ENCODE measurements around the gene SOX11.
"Not testable (repeated sequence)": the region's sequence is repeated elsewhere in the genome, so short reads cannot be mapped to it uniquely, and the experiment has no call there.

The SOX11 gene

DNA sequence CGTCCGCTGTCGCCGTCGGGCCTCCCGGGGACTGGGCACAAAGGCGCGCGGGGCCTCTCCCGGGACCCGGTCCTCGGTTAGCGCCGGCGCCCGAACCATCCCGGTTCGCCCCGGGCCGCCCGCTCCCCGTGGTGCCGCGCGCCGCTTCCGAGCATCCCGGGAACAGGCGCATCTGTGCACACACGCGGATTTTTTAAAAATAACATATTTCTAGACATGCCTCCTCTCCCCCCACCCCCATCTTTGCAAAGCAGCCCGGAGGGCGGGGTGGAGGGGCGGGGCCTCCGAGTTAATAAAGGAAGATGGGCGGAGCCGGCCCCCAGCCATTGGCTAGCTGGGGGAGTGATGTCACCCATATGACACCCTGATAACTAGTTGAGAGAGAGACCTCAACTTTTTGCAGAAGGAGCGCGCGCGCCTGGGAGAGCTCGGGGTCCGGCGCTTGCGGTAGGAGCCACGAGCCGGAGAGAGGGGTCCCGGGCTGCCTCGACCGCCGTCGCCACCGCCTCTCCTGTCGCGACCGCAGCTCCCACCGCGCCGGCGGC lies at the start of gene SOX11:
Gene SOX11 (plus strand): TSS at position 400 of the 545 bp plus-strand sequence. CDS start 338 bp downstream, outside the sequence.
- Histone ChIP-seq H3K36me3 (ENCODE audit: control insufficient read depth, insufficient read depth, low read length) (no peaks in the 10 kb centered on the region), H3K4me1 (ENCODE audit: control insufficient read depth, insufficient read depth, low read length) (no peaks in the 10 kb centered on the region), H3K27me3 (ENCODE audit: control insufficient read depth, insufficient read depth, low read length) (no peaks in the 10 kb centered on the region), H3K27ac (ENCODE audit: low read length) (no peak within 1 kb of the TSS), H3K9me3 (ENCODE audit: control insufficient read depth, insufficient read depth, low read length) (no peaks in the 10 kb centered on the region), H3K4me3 (ENCODE audit: low read length) (peak within 1 kb of the TSS; percentile 78)
- DNase-seq (ENCODE audit: low read depth, low spot score) = no peak
- WGBS (ENCODE audit: insufficient coverage, insufficient read length) = no CpG with 5 or more reads among the region's 60 CpGs

DNA sequence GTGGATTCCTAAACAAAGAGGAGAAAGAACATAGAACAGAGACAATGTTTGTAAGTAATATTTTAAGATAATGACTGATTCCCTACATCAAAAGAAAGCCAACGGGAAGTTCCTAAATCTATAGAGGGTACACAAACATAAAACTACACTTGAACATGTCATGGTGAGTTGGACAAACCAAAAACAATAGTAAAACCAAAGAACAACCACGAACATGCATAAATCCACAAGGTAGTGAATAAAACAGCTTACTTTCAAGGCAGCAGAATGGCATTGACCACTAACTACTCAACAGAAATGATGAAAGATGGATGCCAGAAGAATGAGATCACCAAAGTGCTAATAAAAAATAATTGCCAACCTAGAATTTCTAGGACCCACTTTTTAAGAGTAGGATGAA lies 39.5 kb upstream of the SOX11 start:
- not testable (repeated sequence) for H3K27ac ChIP-seq (ENCODE audit: low read length); H3K36me3 ChIP-seq (ENCODE audit: control insufficient read depth, insufficient read depth, low read length); H3K4me3 ChIP-seq (ENCODE audit: low read length); DNase-seq (ENCODE audit: low read depth, low spot score); H3K4me1 ChIP-seq (ENCODE audit: control insufficient read depth, insufficient read depth, low read length); H3K9me3 ChIP-seq (ENCODE audit: control insufficient read depth, insufficient read depth, low read length); H3K27me3 ChIP-seq (ENCODE audit: control insufficient read depth, insufficient read depth, low read length)
- WGBS (ENCODE audit: insufficient coverage, insufficient read length) = no CpG with 5 or more reads among the region's 2 CpGs

DNA sequence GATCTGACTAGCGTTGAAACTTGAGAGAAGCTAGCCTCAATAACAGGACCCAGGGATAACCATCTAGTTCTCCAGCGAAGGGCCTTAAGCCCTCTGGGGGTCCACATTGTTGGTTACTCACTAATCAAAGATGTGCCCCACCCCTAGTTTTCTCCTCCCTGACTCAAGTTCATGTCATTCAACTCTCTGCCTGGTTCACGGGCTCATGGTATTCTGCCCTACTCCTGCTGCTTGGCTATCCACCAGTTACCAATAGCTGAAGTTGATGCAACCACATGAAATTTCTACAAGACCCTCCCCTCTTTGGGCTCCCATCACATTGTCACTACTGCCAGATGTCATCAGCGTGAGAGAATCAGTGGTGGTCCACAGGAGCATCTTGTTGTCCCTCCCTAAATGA lies 38.4 kb upstream of the SOX11 start:
- not testable (repeated sequence) for H3K9me3 ChIP-seq (ENCODE audit: control insufficient read depth, insufficient read depth, low read length); DNase-seq (ENCODE audit: low read depth, low spot score); H3K27me3 ChIP-seq (ENCODE audit: control insufficient read depth, insufficient read depth, low read length); H3K4me1 ChIP-seq (ENCODE audit: control insufficient read depth, insufficient read depth, low read length); H3K4me3 ChIP-seq (ENCODE audit: low read length); H3K27ac ChIP-seq (ENCODE audit: low read length); H3K36me3 ChIP-seq (ENCODE audit: control insufficient read depth, insufficient read depth, low read length)
- WGBS (ENCODE audit: insufficient coverage, insufficient read length) = no CpG with 5 or more reads among the region's 4 CpGs

GRCh38 chr2:5657231-5657630 lies 35.0 kb upstream of the SOX11 start:
- Histone ChIP-seq H3K4me3 (ENCODE audit: low read length) (no peak overlapping the region), H3K36me3 (ENCODE audit: control insufficient read depth, insufficient read depth, low read length) (no peaks in the 10 kb centered on the region), H3K27me3 (ENCODE audit: control insufficient read depth, insufficient read depth, low read length) (no peaks in the 10 kb centered on the region), H3K27ac (ENCODE audit: low read length) (no peak overlapping the region), H3K4me1 (ENCODE audit: control insufficient read depth, insufficient read depth, low read length) (no peaks in the 10 kb centered on the region), H3K9me3 (ENCODE audit: control insufficient read depth, insufficient read depth, low read length) (no peaks in the 10 kb centered on the region)
- no peak for DNase-seq (ENCODE audit: low read depth, low spot score)
- no CpG with 5 or more reads among the region's 4 CpGs for WGBS (ENCODE audit: insufficient coverage, insufficient read length)

GRCh38 chr2:5660591-5660990 lies 31.6 kb upstream of the SOX11 start:
- no peaks in the 10 kb centered on the region for H3K9me3 ChIP-seq (ENCODE audit: control insufficient read depth, insufficient read depth, low read length)
- no peak for DNase-seq (ENCODE audit: low read depth, low spot score)
- no peak overlapping the region for H3K27ac ChIP-seq (ENCODE audit: low read length)
- no peaks in the 10 kb centered on the region for H3K36me3 ChIP-seq (ENCODE audit: control insufficient read depth, insufficient read depth, low read length)
- H3K27me3 ChIP-seq (ENCODE audit: control insufficient read depth, insufficient read depth, low read length) = no peaks in the 10 kb centered on the region
- H3K4me3 ChIP-seq (ENCODE audit: low read length) = no peak overlapping the region
- no CpG with 5 or more reads among the region's 3 CpGs for WGBS (ENCODE audit: insufficient coverage, insufficient read length)
- no peaks in the 10 kb centered on the region for H3K4me1 ChIP-seq (ENCODE audit: control insufficient read depth, insufficient read depth, low read length)

DNA sequence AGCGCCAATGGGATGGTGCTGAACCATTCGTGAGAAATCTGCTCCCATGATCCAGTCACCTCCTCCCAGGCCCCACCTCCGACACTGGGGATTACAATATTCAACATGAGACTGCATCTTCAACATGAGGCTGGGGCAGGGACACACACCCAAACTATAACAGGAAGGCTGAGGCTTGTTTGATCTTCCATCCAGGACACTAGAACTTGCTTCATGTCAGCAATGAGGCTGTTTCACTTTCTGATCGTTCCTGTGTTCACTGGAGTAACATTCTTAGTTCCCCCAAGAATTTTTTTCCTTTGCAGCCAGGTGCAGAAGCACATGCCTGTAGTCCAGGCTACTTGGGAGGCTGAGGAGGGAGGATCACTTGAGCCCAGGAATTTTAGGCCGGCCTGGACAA lies 30.8 kb upstream of the SOX11 start:
- Histone ChIP-seq H3K27ac (ENCODE audit: low read length) (no peak overlapping the region), H3K27me3 (ENCODE audit: control insufficient read depth, insufficient read depth, low read length) (no peaks in the 10 kb centered on the region), H3K36me3 (ENCODE audit: control insufficient read depth, insufficient read depth, low read length) (no peaks in the 10 kb centered on the region), H3K4me1 (ENCODE audit: control insufficient read depth, insufficient read depth, low read length) (no peaks in the 10 kb centered on the region), H3K9me3 (ENCODE audit: control insufficient read depth, insufficient read depth, low read length) (no peaks in the 10 kb centered on the region), H3K4me3 (ENCODE audit: low read length) (no peak overlapping the region)
- no CpG with 5 or more reads among the region's 5 CpGs for WGBS (ENCODE audit: insufficient coverage, insufficient read length)
- no peak for DNase-seq (ENCODE audit: low read depth, low spot score)

DNA sequence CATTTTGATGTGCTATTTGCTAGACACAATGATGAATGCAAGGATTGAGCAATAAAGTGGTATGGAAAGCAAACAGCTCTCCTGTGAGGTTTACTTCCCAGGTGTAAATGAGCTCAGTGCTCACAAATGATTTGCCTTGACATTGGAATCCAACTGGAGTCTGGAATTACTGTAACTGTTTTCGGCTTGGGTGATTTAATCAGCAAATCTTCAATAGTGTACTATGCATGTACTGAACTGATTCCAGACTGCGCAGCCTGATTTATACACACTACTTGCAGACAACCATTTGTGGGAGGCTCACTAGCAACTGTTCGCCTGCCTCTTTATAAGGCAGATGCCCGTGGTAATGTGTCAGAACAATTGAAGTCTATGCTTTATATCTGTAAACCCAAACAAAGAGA lies 27.9 kb upstream of the SOX11 start:
- no peaks in the 10 kb centered on the region for H3K27me3 ChIP-seq (ENCODE audit: control insufficient read depth, insufficient read depth, low read length)
- no peaks in the 10 kb centered on the region for H3K4me1 ChIP-seq (ENCODE audit: control insufficient read depth, insufficient read depth, low read length)
- H3K36me3 ChIP-seq (ENCODE audit: control insufficient read depth, insufficient read depth, low read length) = no peaks in the 10 kb centered on the region
- DNase-seq (ENCODE audit: low read depth, low spot score) = no peak
- no peak overlapping the region for H3K27ac ChIP-seq (ENCODE audit: low read length)
- no CpG with 5 or more reads among the region's 4 CpGs for WGBS (ENCODE audit: insufficient coverage, insufficient read length)
- H3K4me3 ChIP-seq (ENCODE audit: low read length) = no peak overlapping the region
- no peaks in the 10 kb centered on the region for H3K9me3 ChIP-seq (ENCODE audit: control insufficient read depth, insufficient read depth, low read length)

DNA sequence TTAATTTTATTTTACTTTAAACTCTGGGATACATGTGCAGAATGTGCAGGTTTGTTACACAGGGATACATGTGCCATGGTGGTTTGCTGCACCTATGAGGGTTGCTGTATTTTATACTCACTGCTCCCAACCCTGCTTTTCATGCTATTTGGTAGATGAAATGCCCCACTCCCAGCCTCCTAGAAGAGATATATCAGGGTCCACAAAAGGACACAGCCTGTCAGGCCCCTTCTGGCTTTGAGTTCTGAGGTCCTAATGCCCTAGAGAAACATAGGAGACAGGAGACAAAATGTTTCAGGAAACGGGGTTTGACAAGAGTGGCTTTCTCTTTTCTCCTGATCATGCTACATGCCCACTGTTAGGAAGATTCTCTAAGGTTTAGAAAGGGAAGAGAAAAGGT lies 27.1 kb upstream of the SOX11 start:
- Histone ChIP-seq H3K4me1 (ENCODE audit: control insufficient read depth, insufficient read depth, low read length) (no peaks in the 10 kb centered on the region), H3K36me3 (ENCODE audit: control insufficient read depth, insufficient read depth, low read length) (no peaks in the 10 kb centered on the region), H3K27ac (ENCODE audit: low read length) (no peak overlapping the region), H3K27me3 (ENCODE audit: control insufficient read depth, insufficient read depth, low read length) (no peaks in the 10 kb centered on the region), H3K4me3 (ENCODE audit: low read length) (no peak overlapping the region), H3K9me3 (ENCODE audit: control insufficient read depth, insufficient read depth, low read length) (no peaks in the 10 kb centered on the region)
- DNase-seq (ENCODE audit: low read depth, low spot score) = no peak
- WGBS (ENCODE audit: insufficient coverage, insufficient read length) = no CpG with 5 or more reads among the region's 1 CpG

DNA sequence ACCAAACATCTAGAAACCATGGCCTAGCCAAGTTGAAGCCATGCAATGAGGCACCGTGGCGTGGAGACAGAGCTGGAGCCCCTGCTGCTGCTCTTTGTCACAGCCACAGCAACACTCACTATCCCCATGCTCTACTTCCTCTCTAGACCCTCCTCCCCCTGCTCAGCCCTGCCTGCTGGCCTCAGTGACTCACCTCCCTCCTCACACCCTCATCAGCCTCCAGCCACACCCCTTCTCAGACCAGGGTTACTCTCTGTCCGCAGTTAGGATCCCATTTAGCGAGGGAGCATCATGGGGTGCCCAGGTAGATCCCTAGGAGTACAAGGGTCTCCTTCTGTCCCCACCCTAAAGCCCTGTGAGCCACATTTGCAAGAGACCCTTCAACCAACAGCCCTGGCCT lies 25.4 kb upstream of the SOX11 start:
- Histone ChIP-seq H3K9me3 (ENCODE audit: control insufficient read depth, insufficient read depth, low read length) (no peaks in the 10 kb centered on the region), H3K4me1 (ENCODE audit: control insufficient read depth, insufficient read depth, low read length) (no peaks in the 10 kb centered on the region), H3K4me3 (ENCODE audit: low read length) (no peak overlapping the region), H3K36me3 (ENCODE audit: control insufficient read depth, insufficient read depth, low read length) (no peaks in the 10 kb centered on the region), H3K27me3 (ENCODE audit: control insufficient read depth, insufficient read depth, low read length) (no peaks in the 10 kb centered on the region), H3K27ac (ENCODE audit: low read length) (no peak overlapping the region)
- DNase-seq (ENCODE audit: low read depth, low spot score) = no peak
- WGBS (ENCODE audit: insufficient coverage, insufficient read length) = no CpG with 5 or more reads among the region's 4 CpGs

DNA sequence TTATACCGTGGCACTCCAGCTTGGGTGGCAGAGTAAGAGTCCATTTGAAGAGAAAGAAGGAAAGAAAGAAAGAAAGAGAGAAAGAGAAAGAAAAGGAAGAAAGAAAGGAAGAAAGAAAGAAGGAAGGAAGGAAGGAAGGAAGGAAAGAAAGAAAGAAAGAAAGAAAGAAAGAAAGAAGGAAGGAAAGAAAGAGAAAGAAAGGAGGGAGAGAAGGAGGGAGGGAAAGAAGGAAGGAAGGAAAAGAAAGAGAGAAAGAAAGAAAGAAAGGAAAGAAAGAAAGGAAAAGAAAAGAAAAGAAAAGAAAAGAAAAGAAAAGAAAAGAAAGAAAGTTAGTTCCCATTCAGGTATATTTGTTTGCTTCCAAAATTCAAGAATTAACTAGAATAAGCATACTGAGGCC lies 24.5 kb upstream of the SOX11 start:
- H3K27me3 ChIP-seq (ENCODE audit: control insufficient read depth, insufficient read depth, low read length); DNase-seq (ENCODE audit: low read depth, low spot score); H3K4me3 ChIP-seq (ENCODE audit: low read length); H3K9me3 ChIP-seq (ENCODE audit: control insufficient read depth, insufficient read depth, low read length); H3K4me1 ChIP-seq (ENCODE audit: control insufficient read depth, insufficient read depth, low read length); H3K36me3 ChIP-seq (ENCODE audit: control insufficient read depth, insufficient read depth, low read length); H3K27ac ChIP-seq (ENCODE audit: low read length): not testable (repeated sequence)
- no CpG with 5 or more reads among the region's 1 CpG for WGBS (ENCODE audit: insufficient coverage, insufficient read length)

GRCh38 chr2:5668682-5669250 lies 23.4 kb upstream of the SOX11 start:
- Histone ChIP-seq H3K9me3 (ENCODE audit: control insufficient read depth, insufficient read depth, low read length) (no peaks in the 10 kb centered on the region), H3K4me3 (ENCODE audit: low read length) (no peak overlapping the region), H3K36me3 (ENCODE audit: control insufficient read depth, insufficient read depth, low read length) (no peaks in the 10 kb centered on the region), H3K4me1 (ENCODE audit: control insufficient read depth, insufficient read depth, low read length) (no peaks in the 10 kb centered on the region), H3K27me3 (ENCODE audit: control insufficient read depth, insufficient read depth, low read length) (peaks cover 4% of the 10 kb centered on the region; the same call in 1 of the 2 replicates), H3K27ac (ENCODE audit: low read length) (no peak overlapping the region)
- WGBS (ENCODE audit: insufficient coverage, insufficient read length) = no CpG with 5 or more reads among the region's 8 CpGs
- DNase-seq (ENCODE audit: low read depth, low spot score) = no peak

All from iPS DF 6.9 (cell line).